GM19372 (cell line): ENCODE measurements around the gene ALDH16A1.
A peak's percentile ranks its signal among the peaks of the same experiment; 100 is the strongest.

ENCODE experiments used
- ATAC-seq: cut with Tn5 transposase; IDR thresholded peaks from one replicate; pipeline ENCODE4 v1.9.1; 2021; ENCODE audit warnings: mild to moderate bottlenecking, low read depth, moderate library complexity; ENCODE audit not compliant: unreplicated experiment

ALDH16A1 gene

DNA sequence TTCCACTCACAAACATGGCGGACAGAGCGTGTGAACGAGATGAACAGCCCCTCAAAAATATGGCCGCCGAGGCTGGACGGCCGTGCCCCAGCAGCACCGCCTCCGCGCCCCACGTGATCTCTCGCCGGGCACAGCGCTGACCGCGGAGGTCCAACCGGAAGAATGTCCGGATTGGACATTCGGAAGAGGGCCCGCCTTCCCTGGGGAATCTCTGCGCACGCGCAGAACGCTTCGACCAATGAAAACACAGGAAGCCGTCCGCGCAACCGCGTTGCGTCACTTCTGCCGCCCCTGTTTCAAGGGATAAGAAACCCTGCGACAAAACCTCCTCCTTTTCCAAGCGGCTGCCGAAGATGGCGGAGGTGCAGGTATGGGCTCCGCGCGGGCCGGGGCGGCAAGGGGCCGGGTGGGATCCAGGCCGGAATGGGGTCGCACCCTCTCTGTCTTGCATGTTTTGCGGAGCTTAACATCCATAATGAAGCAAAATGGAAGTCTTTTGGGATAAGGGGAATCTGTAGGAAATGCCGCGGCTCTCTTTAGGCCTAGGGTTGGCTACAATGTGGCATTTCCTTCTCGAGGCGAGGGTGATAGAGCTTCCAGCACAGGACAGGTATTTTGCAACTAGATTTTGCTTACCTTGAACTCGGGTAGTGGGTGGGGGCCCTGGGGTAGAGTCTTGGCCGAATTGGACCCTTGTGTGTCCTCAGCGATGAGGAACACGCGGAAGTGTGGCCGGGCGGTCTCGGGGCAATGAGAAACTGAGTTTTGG, 34.4 kb downstream of the ALDH16A1 start, which contains the start of gene RPL13A:
Gene RPL13A (plus strand): TSS at position 332 of the 769 bp plus-strand sequence. CDS start 22 bp downstream, at position 354.
- ATAC-seq, result peak; percentile 92

DNA sequence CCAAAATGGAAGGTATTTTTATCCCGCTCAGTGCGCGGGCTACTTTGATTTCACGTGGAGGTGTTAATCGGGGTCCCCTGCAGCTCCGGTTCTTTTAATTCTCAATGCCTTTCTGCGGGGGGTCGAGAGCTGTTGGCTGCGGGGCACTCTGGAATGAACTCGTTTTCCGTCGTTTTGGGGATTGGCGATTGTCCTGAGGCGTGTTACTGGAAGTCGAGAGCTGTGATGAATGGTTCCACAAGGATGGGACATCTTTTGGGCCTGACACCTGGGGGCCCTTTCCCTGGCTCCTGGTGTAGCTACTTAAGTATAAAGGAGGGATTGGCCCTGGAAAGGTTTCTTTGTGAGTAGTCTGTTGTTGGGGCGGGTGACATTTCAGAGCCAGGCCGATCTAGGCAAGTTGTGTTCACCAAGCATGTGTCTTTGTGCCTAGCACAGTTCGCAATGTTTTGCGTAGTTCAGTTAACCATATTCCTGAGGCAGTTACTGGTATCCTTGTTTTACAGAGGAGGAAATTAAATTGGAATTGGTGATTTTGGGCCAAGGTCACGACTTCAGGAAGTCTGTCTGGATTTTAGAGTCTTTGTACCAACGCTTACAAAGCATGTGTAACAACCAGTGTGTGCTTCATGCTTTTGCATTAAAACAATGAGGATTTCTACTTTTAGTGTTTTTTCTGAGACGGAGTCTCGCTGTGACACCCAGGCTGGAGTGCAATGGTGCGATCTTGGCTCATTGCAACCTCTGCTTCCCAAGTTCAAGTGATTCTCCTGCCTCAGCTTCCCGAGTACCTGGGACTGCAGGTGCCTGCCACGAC, 35.2 kb downstream of the ALDH16A1 start:
- ATAC-seq, result no peak

DNA sequence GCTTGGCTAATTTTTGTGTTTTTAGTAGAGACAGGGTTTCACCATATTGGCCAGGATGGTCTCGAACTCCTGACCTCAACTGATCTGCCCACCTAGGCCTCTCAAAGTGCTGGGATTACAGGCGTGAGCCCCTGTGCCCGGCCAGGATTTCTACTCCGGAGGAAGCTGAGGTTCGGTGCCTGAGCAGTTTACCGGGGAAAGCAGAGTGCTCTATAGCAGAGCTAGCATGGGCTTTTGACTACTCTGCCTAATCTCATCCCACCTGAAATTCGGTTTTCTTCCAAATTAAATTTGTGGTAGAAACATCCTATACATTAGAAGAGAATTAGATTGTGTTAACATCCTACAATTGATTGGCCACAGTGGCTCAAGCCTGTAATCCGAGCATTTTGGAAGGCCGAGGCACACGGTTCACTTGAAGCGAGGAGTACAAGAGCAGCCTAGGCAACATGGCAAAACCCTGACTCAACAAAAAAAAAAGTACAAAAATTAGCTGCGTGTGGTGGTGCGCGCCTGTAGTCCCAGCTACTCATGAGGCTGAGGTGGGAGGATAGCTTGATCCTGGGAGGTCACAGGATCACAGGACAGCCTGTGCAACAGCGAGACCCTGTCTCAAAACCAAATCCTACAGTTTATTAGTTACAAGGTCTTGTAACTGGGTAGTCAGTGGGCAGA, 36.0 kb downstream of the ALDH16A1 start:
- ATAC-seq, result no peak

DNA sequence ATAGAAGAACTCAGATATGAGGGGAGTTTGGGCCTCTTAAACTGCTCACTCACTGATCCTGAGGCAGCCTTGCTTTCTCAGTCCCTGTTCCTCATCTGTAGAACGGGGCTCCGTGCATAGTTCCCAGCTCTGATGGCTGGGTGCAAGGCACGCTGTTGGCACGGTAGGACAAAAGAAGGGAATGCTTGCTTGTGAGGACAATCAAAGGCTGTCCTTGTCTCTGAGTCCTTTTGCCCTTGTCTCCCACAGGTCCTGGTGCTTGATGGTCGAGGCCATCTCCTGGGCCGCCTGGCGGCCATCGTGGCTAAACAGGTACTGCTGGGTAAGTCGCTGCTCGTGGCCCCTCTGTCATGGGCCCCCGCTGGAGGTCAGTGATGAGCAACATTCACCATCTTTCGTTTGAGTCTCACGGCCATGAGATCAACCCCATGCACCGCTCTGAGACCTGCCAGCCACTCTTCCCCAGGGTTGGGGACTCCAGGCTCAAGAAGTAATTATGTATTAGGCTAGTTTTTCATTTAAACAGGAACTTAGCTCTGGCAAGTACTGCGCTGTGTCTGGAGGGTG, 36.7 kb downstream of the ALDH16A1 start:
- no peak for ATAC-seq

DNA sequence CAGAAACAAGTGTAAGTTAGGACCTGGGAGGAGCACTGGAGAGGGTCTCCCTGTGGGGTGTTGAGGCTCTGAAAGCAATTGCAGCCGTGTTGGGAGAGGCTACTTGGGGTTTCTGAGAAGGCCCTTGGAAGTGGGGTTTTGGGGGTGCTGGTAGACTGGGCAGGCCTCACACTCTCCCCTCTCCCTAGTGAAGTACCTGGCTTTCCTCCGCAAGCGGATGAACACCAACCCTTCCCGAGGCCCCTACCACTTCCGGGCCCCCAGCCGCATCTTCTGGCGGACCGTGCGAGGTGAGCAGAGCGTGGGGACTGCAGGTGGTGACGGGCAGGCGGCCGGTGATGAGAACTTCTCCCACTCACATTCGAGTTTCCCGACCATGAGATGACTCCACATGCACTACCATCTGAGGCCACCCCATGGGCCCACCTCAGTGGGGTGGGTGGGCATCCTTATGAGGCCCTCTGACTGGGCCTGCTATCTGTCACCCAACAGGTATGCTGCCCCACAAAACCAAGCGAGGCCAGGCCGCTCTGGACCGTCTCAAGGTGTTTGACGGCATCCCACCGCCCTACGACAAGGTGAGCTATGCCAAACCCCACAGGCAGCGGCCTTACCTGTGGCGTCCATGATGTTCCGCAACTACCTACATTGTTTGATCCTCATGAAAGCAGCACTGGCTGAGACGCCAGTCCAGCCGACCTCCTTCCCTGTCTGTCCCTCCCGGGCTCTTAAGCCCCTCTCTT, 37.4 kb downstream of the ALDH16A1 start:
- ATAC-seq, result no peak

DNA sequence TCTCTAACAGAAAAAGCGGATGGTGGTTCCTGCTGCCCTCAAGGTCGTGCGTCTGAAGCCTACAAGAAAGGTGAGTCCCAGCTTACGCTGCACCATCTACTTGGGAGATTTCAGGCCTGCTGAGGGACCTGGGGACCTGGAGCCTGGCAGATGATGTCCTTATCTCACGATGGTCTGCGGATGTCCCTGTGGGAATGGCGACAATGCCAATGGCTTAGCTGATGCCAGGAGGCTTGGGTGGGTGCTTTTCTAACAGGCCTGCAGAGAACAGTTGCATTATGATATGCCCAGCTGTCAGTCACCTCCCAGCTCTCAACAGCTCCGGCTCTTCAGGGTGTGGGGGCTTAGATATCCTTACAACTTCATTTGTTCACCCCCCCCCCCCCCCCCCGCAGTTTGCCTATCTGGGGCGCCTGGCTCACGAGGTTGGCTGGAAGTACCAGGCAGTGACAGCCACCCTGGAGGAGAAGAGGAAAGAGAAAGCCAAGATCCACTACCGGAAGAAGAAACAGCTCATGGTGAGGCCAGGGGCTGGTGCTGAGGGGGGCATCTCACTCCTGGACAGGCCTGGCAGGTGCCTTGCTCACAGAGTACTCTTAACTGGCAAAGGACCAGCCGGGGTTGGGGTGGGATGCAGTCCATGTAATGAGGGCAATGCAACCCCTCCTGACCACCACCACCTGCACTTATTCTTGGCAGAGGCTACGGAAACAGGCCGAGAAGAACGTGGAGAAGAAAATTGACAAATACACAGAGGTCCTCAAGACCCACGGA, 38.2 kb downstream of the ALDH16A1 start:
- no peak for ATAC-seq

DNA sequence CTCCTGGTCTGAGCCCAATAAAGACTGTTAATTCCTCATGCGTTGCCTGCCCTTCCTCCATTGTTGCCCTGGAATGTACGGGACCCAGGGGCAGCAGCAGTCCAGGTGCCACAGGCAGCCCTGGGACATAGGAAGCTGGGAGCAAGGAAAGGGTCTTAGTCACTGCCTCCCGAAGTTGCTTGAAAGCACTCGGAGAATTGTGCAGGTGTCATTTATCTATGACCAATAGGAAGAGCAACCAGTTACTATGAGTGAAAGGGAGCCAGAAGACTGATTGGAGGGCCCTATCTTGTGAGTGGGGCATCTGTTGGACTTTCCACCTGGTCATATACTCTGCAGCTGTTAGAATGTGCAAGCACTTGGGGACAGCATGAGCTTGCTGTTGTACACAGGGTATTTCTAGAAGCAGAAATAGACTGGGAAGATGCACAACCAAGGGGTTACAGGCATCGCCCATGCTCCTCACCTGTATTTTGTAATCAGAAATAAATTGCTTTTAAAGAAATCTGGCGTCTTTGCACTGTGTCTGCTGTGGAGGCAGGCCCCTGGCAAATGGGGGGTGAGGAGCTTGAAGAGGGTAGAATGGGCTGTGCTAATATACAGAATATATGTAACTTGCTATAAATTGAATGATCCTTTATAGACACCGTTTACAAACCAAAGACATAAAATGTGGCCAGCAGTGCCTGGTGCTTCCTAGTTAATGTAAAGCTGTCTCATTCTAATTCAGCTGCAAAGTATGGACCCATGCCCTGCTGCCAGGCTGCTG, 39.0 kb downstream of the ALDH16A1 start:
- ATAC-seq, result no peak

DNA sequence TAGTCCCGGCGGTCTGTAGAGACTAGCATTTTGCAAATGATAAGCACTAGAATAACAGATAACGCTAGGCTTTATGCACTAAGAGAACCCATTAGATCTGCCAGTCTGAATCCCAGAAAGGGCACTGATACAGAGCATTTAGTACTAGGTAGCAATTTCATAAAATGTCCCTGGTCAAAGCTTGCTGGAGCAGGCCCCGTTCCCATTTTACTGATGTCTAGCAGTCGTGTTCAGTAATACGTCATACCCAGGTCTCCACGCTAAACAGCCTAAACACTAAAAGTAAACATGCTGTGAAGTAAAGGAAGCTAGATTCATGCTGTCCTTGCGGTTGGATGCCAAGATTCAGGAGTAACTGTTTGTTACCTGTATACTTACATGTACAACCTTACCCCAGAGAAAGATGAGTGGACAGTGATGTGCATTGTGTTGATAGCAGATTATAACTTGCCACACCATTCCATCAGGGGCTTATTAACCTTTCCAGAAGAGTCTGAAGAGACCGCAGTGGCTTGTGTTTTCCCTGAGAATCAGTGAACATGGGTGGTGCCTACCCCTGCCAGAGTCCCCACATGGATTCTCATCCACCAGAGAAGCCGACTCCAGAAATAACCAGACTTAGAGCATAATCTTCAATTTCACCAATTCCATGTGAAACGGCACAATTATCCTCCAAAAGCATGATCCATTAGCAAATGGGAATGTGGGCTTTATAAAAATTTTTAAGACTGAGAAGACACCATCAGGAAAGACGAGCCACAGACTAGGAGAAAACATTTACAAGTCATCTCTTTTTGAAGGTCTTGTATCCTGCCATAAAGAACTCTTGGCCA, 39.8 kb downstream of the ALDH16A1 start:
- ATAC-seq, result no peak

DNA sequence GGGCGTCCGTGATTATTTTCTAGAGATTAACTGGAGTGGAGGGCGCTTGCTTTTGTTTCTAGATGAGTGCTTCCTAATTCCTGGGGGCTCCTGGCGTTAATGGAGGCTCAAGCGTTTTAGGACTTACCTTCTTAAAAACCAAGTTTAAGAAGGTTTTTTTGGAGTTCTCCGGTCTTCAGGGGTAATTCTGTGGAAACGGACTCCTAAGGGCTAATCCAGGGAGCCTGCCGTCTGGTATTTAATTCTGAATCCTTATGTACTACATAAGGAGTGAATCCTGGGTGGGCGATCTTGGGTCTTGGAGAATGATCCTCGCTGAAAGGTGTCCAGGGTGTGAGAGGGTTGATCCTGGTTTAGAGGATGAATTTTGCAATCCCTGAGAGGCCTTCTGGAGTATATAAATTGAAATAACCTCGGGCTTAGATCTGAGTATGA, 43.6 kb downstream of the ALDH16A1 start:
- ATAC-seq, result no peak

DNA sequence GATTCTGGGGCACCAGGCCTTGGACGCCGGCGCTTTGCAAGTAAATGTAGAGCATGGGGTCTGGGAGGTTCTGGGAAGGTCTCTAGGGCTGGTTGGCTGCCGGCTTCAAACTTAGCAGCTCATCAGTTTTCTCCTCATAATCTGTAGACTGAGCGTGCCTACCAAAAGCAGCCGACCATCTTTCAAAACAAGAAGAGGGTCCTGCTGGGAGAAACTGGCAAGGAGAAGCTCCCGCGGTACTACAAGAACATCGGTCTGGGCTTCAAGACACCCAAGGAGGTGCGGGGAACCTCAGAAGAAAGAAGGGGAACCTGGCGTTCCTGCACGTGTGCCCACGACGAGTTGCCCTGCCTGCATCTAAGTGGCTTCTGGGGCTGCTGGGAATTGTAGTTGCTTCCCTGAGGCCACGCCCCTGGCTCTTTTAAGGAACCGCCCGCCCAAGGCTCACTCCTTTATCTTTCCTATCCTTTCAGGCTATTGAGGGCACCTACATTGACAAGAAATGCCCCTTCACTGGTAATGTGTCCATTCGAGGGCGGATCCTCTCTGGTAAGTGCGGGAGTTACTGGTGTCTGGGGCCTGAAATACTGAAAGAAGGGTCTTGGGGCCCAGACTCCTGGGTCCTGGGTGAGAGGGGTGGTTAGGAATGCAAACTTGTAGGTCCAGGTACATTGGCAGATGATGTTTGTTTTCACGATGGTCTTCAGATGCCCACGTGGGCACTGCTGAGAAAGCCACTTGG, 44.2 kb downstream of the ALDH16A1 start:
- ATAC-seq, result no peak

DNA sequence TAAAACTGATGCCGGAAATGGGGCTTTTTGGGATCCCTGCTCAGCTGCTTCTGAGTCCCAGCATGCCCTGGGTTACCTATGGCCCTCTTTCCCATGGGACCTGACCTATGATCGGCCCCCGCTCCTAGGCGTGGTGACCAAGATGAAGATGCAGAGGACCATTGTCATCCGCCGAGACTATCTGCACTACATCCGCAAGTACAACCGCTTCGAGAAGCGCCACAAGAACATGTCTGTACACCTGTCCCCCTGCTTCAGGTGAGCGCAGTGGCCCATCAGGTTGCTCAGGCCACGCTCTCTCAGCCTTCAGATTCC, 44.7 kb downstream of the ALDH16A1 start:
- ATAC-seq, result no peak

DNA sequence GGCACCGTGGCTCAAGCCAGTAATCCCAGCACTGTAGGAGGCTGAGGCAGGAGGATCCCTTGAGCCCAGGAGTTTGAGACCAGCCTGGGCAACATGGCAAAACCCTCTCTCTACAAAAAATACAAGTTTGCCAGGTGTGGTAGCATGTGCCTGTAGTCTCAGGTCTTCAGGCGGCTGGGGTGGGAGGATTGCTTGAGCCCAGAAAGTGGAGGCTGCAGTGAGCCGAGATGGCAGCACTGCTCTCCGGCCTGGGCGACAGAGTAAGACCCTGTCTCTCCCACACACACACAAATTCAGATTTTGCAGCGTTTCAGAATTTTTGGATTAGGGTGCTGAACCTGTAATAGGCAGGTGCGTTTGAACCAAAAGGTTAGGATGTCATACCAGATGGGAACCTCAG, 45.5 kb downstream of the ALDH16A1 start:
- no peak for ATAC-seq

DNA sequence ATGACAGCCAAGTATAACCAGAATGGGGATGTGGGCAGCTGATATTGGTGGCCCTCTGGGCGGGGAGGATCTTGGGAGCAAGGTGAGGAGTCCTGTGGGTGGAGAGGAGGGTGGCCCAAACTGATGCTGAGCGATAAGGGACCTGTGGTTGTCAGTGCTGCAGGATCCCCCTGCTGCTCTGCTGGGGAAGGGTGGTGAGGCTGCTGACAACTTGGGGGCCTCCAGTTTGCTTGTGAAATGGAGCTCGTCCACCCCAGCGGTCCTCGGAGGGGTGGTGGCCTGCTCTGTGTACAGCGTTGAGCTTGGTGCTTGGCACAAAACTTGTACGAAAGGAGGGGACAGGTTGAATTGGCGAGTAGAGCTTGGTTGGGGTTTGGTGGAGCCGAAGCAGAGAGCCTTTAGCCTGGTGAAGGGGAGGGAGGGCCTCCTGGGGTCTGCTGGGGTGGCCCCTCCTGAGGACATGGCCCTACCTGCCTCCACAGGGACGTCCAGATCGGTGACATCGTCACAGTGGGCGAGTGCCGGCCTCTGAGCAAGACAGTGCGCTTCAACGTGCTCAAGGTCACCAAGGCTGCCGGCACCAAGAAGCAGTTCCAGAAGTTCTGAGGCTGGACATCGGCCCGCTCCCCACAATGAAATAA, 46.1 kb downstream of the ALDH16A1 start:
- ATAC-seq, result no peak

DNA sequence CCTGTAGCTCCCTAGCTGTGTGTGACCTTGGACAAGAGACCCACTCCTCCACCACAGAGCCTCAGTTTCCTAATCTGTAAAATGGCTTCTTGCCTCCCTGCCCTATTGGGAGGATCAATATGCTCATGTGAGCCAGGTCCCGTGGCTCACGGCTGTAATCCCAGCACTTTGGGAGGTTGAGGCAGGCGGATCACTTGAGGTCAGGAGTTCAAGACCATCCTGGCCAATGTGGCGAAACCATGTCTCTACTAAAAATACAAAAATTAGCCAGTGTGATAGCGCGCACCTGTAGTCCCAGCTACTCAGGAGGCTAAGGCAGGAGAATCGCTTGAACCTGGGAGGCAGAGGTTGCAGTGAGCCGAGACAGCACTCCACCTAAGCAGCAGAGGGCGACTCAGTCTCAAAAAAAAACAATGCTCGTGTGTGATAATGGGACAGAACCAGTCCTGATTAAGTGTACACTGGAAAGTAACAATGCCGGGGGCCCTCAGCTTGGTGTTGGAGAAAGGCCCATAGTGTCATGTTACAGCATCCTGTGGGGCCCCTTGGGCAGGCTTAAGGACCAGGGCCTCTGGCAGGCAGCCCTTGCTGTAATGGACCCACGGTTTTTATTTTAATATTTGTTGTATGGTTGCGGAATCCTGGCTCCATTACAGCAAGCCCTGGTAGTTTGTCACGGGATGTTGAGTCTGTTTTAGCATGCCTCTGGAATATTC, 50.0 kb downstream of the ALDH16A1 start:
- no peak for ATAC-seq

DNA sequence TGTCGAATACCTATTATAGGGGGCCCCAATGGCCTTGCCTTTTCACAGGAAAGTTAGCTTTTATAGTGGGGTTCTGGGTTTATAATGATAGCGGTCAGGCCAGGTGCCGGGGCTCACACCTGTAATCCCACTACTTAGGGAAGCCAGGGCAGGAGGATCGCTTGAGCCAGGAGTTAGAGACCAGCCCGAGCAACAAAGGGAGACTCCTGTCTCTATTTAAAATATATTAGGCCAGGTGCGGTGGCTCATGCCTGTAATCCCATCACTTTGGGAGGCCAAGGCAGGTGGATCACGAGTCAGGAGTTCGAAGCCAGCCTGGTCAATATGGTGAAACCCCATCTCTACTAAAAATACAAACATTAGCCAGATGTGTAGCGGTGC, 50.5 kb downstream of the ALDH16A1 start:
- ATAC-seq, result no peak

DNA sequence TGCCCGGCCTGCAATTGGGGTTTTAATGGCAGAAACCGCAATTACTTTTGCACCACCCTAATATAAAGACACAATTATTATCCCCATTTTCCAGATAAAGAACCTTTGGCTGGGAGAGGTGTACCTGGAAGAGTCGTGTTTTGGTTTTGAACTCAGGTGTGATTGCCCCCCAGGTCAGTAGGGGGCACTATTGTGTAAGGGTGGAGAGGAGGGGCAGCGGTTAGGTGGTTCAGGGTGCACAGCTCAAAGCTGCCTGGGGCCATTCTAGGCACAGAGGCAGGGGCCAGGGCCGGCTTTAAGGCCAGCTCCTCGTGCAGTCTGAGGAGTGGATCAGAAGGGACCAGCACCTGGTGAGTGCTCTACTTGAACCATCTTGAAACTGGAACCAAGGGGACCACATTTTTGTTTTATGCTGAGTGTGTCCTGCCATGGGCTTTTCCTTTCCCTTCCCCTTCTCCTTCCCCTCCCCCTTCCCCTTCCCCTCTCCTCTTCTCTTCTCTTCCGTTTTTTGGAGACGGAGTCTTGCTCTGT, 53.6 kb downstream of the ALDH16A1 start:
- no peak for ATAC-seq
